EH (cell line): ENCODE data around the gene LY9.

Source experiments
- DNase-seq: peaks from one replicate; pipeline ENCODE4 v3.0.0-alpha.2; 2015; ENCODE audit warnings: low read depth

LY9 gene

DNA sequence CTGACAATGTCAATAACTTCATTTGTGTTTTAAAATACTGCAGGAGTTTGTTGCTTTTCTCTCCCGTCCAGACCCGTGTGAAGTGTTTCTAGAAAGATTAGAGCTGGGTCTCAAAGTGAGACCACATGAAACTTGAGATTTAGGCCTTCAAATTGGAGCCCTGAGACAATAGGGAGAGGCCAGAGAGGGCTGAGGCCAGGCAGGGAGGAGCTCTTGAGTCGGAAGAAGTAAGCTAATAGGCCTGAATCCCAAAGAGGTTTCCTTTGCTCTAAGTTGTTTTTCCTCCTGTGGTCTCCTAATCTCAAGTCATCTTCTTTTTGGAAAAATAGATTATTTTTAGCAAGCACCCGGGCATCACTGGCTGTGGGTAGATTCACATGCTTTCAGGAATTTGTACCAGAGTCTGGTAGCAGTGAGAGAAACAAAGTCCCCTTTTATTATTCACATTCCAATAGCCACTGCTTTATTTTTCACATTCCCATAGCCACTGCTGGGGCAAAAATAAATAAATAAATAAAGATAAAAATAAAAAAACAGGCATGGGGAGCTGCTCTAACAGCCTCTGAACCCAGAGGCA, 41.1 kb downstream of the LY9 start:
- no peak for DNase-seq

- DNase-seq: peak; percentile 11
Measured at GRCh38 chr1:160837558-160838205, 41.7 kb downstream of the LY9 start.

DNA sequence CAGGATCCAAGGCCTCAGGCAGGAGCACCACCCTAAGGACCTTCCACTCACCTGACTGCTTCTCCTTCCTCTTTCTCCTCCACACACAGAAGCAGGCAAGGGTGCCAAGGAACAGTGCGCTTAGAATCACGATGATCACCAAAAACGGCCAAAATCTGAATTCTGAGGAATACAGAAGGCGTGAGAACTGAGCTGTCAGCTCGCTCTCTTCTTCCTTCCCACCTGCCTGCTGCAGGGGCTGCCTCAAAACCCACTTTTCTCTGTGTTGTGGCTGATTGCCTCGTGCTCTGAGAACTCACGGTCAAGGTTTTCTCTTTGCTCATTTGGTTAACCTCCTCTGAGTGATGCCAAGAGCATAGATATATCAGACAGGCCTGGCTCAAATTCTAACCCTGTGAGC, 42.9 kb downstream of the LY9 start:
- no peak for DNase-seq

GRCh38 chr1:160839746-160840145, 43.8 kb downstream of the LY9 start:
- DNase-seq: no peak

DNA sequence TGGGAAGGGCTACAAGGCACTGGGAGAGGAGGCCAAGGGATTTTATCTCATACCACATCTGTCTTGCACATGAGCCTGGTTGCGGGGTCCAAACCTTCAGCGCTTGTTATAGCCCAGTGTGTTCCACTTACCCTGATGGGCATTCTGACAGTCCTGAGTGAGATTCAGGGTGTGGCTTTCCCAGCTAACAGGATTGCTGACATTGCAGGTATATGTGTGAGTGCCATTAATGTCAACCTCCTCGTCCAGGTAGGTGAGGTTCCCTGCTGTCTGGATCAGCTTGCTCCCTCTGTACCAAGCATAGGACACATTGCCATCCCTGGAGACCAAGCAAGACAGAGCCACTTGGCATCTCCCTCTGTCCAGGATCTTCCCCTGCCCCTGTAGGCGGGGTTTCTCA, 45.1 kb downstream of the LY9 start:
- no peak for DNase-seq

GRCh38 chr1:160844447-160845232, 48.7 kb downstream of the LY9 start:
- DNase-seq: no peak

DNA sequence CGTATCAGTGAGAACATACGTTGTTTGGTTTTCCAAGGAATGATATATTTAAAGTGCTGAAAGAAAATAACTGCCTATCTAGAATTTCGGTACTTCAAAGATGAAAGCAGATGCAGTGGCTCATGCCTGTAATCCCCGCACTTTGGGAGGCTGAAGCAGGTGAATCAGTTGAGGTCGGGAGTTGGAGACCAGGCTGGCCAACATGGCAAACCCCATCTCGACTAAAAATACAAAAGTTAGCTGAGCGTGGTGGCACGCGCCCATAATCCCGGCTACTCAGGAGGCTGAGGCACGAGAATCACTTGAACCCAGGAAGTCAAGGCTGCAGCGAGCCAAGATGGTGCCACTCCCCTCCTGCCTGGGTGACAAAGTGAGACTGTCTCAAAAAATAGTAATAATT, 50.3 kb downstream of the LY9 start:
- DNase-seq: no peak

DNA sequence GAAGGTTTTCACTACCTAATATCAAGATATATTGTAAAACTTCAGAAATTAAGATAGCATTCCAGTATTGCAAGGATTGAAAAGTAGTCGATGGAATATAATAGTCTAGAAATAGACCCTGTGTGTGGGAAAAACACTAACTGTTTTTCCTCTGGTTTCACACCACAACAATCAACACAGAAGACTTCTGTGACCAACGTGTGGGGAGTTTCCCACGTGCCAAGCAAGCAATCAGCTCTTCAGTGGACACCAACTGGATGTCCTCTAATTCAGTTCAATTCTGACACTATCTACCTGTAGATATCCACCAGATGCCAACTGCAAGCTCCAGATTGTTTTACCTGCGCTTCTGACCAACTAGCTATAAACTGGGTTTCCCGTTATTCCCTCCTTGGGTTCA, 54.6 kb downstream of the LY9 start:
- DNase-seq: no peak

GRCh38 chr1:160850993-160851392, 55.0 kb downstream of the LY9 start:
- DNase-seq: no peak

DNA sequence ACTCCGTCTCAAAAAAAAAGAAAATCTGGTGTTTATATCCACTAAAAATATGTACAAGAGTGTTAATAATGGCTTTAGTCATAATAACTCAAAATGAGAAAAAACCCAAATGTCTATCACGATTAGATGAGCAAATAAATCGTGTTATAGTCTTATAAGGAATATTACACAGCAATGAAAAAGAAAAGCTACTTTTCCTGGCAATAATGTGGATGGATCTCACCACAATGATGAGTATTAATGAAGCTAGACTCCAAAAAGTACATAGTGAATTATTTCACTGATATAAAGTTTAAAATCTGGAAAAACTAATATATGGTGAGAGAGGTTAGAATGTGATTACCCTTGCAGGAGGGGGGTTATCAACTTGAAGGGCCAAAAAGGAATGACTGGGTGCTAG, 57.0 kb downstream of the LY9 start:
- no peak for DNase-seq

- DNase-seq: no peak
Measured at GRCh38 chr1:160853754-160854153, 57.8 kb downstream of the LY9 start.

DNA sequence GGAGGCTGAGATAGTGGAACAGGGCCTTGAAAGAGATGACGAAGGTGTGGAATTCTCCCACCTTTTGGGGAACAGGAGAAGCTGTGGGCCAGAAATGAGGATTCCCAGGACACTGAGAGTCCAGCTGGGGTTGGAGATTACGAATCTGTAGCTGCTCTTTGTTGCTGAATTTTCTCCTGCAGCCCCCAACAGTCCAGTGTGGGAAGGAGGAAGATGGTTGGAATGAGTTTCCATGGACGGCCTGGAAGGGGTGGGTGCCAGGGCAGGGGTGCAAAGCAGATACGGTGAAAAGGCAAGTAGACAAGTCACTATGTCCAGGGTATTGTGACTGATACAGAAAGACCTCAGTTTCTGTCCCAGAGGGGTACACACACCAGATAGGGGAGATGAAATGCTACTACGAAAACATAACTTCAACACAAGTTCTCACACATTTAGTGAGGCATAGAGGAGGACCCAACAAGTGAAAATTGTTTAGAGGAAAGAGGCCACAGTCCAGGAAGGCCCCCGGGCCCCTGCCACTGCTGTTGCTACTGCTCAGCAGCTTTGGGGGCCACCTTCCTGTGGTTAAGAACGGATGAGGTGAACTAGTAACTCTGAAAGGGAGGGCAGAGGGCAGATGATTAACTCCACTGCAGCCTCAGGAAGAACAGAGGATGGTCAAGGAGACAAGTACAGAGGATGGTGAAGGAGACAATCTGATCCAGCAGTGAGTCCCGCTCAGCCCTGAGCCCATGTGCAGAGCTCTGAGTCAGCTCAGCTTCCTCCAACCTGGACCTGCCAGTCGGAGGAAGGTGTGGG, 59.4 kb downstream of the LY9 start:
- no peak for DNase-seq

DNA sequence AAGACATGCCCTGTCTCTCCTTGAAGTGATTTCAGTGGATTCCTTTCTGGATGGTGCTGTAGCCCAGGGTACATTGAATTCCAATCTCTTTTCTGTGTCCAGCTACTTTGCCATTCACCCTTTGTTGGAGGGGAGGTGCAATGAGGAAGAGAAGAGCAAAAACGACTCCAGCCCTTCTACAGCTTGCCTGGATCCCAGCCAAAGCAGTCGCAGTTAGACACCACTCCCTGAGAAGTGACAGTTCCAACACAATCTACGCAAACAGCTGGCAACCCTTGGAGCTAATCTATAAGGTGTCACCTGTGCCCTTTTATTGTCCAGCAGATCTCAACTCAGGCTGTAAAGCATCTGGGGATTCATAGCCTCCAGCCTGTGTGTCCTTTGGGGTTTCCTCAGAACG, 62.1 kb downstream of the LY9 start:
- DNase-seq: no peak

GRCh38 chr1:160858507-160858906, 62.5 kb downstream of the LY9 start:
- DNase-seq: no peak

DNA sequence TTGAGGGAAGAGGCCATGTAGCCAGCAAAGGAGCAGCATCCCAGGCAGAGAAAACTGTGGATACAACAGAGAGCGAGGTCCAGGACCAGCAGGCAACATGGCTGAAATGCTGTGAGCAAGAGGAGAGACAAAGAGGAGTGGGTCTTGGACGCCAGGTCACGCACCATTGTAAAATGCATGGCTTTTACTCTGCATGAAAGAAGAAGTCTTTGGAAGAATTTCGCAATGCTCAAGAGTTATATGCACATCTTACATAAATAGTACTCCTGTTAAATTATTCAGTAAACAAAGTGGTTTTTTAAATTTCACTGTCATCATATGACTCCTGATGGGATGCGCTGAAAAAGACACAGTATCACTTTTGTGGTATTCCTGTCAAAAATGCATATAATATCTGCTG, 63.2 kb downstream of the LY9 start:
- DNase-seq: no peak

GRCh38 chr1:160860840-160861505, 65.0 kb downstream of the LY9 start:
- no peak for DNase-seq

- no peak for DNase-seq
Measured at GRCh38 chr1:160862203-160863060, 66.5 kb downstream of the LY9 start, which contains the start of gene CD244. Gene CD244 (minus strand): TSS chr1:160862887. CDS start chr1:160862677, 210 bp downstream.

DNA sequence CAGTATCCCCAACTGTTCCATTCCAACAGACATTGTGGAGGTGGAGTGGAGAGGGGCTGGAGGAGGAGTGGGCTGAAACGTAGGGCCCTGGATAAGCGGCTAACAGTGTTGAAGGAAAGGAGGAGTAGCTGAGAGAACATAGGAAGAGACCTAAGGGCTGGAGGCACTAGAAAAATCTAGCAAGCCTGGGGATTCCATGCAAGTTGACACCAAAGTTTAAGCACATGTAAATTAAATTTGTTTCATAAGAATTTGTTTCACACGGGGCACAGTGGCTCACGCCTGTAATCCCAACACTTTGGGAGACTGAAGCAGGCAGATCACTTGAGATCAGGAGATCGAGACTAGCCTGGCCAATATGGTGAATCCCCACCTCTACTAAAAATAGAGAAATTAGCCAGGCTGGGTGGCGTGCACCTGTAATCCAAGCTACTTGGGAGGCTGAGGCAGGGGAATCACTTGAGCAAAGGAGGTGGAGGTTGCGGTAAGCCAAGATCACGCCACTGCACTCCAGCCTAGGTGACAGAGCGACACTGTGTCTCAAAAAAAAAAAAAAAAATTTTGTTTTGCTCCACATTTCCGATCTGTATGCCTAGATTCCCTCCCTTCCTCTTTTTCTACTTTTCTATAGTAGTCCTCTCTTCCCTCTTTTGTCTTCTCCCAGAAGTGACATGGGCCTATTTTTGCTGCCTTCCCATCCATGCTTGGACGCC, 67.2 kb downstream of the LY9 start:
- no peak for DNase-seq

DNA sequence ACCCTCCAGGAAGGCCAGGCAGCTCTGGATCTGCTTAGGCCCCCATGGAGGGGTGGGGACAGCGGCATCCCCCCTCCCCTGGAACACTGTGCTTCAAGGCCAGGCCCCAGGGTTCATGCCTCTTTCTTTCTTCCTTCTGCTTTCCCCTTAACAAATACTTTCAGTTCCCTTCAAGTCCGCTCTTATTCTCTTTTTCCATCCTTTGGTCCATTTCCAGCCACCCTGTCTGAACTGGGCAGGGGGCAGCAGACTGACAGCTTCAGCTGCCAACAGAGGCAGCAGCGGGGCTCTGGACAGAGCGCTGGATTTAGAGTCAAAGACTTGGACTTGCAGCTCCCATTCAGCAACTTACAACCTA, 67.8 kb downstream of the LY9 start:
- no peak for DNase-seq

DNA sequence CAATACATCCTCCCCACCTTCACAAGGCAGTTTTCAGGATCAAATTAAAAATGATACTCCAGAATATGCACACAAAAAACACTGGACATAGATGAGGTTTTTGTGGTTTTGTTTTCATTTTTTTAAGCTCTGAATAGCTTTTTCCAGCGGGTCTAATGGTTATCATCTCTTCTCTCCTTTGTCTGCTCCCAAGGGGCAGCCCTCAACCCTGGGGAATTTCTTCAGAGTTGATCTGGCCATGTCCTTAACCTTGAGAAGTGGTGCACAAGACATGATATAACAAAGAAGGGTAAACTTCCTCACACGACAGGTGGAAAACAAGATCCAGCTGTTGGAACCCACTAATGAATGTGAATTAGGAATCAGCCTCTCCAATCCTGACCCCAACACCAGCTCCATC, 68.2 kb downstream of the LY9 start:
- DNase-seq: no peak
